Psoas muscle (tissue), 8 donors: ENCODE results near the gene CHRM5. TPM values are rescaled to one million over a fixed set of nuclear protein-coding genes. Genes with fewer than 3 reads are reported as not detected.
A peak's percentile ranks its signal among the peaks of the same experiment; 100 is the strongest.

Experiments used
- ATAC-seq, 4 donors: fragments of 200-7000 bp; cut with Tn5 transposase; one replicate each; pipeline ENCODE4 v1.9.1; 2020; ENCODE audit warnings: moderate library complexity in 3 of 4, mild to moderate bottlenecking in 2 of 4
- DNase-seq, 2 donors: peaks; one replicate each; pipeline ENCODE4 v3.0.0-alpha.2; 2020
- H3K27ac ChIP-seq: fragments of 200-600 bp; one replicate; pipeline ENCODE4 v1.8.0; 2022
- H3K27me3 ChIP-seq, 3 donors: fragments of 200-600 bp in 1 of 3; one replicate each; pipeline versions ENCODE4 v1.6.1 to v1.8.0; 2013 to 2022; ENCODE audit warnings: low read length in 2 of 3, mild to moderate bottlenecking in 2 of 3, moderate library complexity in 1 of 3; ENCODE audit not compliant: insufficient read depth in 3 of 3
- H3K36me3 ChIP-seq, 2 donors: fragments of 200-600 bp in 1 of 2; one replicate each; pipeline versions ENCODE4 v1.6.1 to v1.8.0; 2013 to 2022; ENCODE audit warnings: low read depth in 1 of 2, mild to moderate bottlenecking in 1 of 2, moderate library complexity in 1 of 2; ENCODE audit not compliant: insufficient read depth in 1 of 2
- H3K4me1 ChIP-seq: fragments of 200-600 bp; one replicate; pipeline ENCODE4 v1.8.0; 2022
- H3K4me3 ChIP-seq: fragments of 200-600 bp; one replicate; pipeline ENCODE4 v1.8.0; 2022; ENCODE audit warnings: mild to moderate bottlenecking
- H3K9me3 ChIP-seq: fragments of 200-600 bp; one replicate; pipeline ENCODE4 v1.8.0; 2022
- WGBS, 3 donors: extraction: QIAGEN DNeasy Blood & Tissue Kit; methylation state at CpG; one replicate each; pipeline versions ENCODE4 v1.1.6 to v1.1.7; 2013; 5-methylcytosine and 5-hydroxymethylcytosine counted together
- intact Hi-C, 2 donors: fragments of 100-400 bp; cut with DNase I; formaldehyde crosslinking; loops; one replicate each; pipeline versions ENCODE4 v1.11.0 to v1.14.2; 2022
- polyA plus RNA-seq, 3 donors: library from polyadenylated mRNA; stranded (reverse); fragments of 200-250 nt; gene quantifications; one replicate each; pipeline ENCODE4 v1.2.3, GENCODE V29; 2013
- total RNA-seq, 4 donors: library from RNA; stranded (reverse); fragmentation: NEBNext Ultra II Directional in 2 of 4; extraction: Animal tissue kit (Norgen Biotek cat#: 25700) in 2 of 4; gene quantifications; one replicate each; pipeline versions ENCODE4 v1.2.1 to v1.2.4, GENCODE V29; 2021 to 2023
- TF ChIP-seq, protein P1 (sequence below): fragments of 200-600 bp; IDR thresholded peaks from one replicate; pipeline ENCODE4 v1.8.0; 2022; ENCODE audit warnings: antibody characterized with exemption
- donor health status: healthy with polysubstance abuse.
- donor health status: DM: no; HTN: no; CAD: no; lungs with moderate emphysema.
- donor health status: Bipolar disorder and iron deficiency.
- donor health status: healthy.
- donor health status: DM: yes; HTN: yes; CAD: no.
- donor health status: DM: no; HTN: no; CAD: no.
- donor health status: DM: no; HTN: no; CAD: no.
- donor health status: DM: yes; HTN: yes; CAD: no.

The CHRM5 gene
- total and polyA plus RNA-seq, 7 donors = under 0.01 to 0.04 TPM; not detected in 5

GRCh38 chr15:34027606-34028005, 59.3 kb downstream of the CHRM5 start:
- WGBS, 3 donors = 42 to 50% (median 42%) methylated on average over 3 of the region's 3 CpGs
- H3K9me3 ChIP-seq = no peaks in the 10 kb centered on the region
- no peak overlapping the region for H3K27ac ChIP-seq
- no peak overlapping the region for H3K4me3 ChIP-seq
- ATAC-seq (no peak), DNase-seq (no peak)
- no peaks in the 10 kb centered on the region for H3K36me3 ChIP-seq
- H3K4me1 ChIP-seq = no peaks in the 10 kb centered on the region
- intact Hi-C loops = no loop called here
- TF ChIP-seq, protein P1, sequence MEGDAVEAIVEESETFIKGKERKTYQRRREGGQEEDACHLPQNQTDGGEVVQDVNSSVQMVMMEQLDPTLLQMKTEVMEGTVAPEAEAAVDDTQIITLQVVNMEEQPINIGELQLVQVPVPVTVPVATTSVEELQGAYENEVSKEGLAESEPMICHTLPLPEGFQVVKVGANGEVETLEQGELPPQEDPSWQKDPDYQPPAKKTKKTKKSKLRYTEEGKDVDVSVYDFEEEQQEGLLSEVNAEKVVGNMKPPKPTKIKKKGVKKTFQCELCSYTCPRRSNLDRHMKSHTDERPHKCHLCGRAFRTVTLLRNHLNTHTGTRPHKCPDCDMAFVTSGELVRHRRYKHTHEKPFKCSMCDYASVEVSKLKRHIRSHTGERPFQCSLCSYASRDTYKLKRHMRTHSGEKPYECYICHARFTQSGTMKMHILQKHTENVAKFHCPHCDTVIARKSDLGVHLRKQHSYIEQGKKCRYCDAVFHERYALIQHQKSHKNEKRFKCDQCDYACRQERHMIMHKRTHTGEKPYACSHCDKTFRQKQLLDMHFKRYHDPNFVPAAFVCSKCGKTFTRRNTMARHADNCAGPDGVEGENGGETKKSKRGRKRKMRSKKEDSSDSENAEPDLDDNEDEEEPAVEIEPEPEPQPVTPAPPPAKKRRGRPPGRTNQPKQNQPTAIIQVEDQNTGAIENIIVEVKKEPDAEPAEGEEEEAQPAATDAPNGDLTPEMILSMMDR = no peak
- H3K27me3 ChIP-seq = no peaks in the 10 kb centered on the region

GRCh38 chr15:34031987-34032760, 63.9 kb downstream of the CHRM5 start:
- 81 to 91% (median 86%) methylated on average over 10 of the region's 10 CpGs for WGBS, 3 donors
- Histone ChIP-seq H3K4me1 (peaks cover 7% of the 10 kb centered on the region), H3K27ac (no peak overlapping the region), H3K4me3 (no peak overlapping the region), H3K36me3 (no peaks in the 10 kb centered on the region), H3K9me3 (no peaks in the 10 kb centered on the region), H3K27me3 (no peaks in the 10 kb centered on the region)
- DNase-seq (no peak), ATAC-seq (no peak)
- intact Hi-C loops = no loop called here
- TF ChIP-seq, protein P1 = no peak

- Histone ChIP-seq H3K9me3 (no peaks in the 10 kb centered on the region), H3K4me3 (peak overlapping the region; percentile 84), H3K4me1 (peaks cover 7% of the 10 kb centered on the region), H3K27ac (peak overlapping the region; percentile 91), H3K36me3 (no peaks in the 10 kb centered on the region), H3K27me3 (no peaks in the 10 kb centered on the region)
- intact Hi-C loops = no loop called here
- WGBS, 3 donors = 0 to 2% (median 1%) methylated on average over 36 to 69 of the region's 70 CpGs
- ATAC-seq = peak; percentile 92 to 97 (median 95)
- peak; percentile 88 to 91 for DNase-seq
- TF ChIP-seq, protein P1 = no peak
Measured at GRCh38 chr15:34038023-34038870, 70.0 kb downstream of the CHRM5 start.

GRCh38 chr15:34038871-34039789, 70.8 kb downstream of the CHRM5 start, which contains the start of gene AVEN:
Gene AVEN (minus strand): TSS chr15:34039204. CDS start chr15:34039046, 158 bp downstream.
- peak; percentile 62 to 72 (median 66) for ATAC-seq
- no peaks in the 10 kb centered on the region for H3K27me3 ChIP-seq

More at GRCh38 chr15:34038871-34039789, 70.8 kb downstream of the CHRM5 start, which contains the start of gene AVEN:
- peak within 1 kb of the TSS; percentile 91 for H3K27ac ChIP-seq
- peak; percentile 58 to 68 for DNase-seq
- H3K4me1 ChIP-seq = peaks cover 7% of the 10 kb centered on the region
- H3K9me3 ChIP-seq = no peaks in the 10 kb centered on the region
- H3K4me3 ChIP-seq = peak within 1 kb of the TSS; percentile 84
- intact Hi-C loops = no loop called here
- H3K36me3 ChIP-seq = no peaks in the 10 kb centered on the region
- TF ChIP-seq, protein P1 = no peak
- 1 to 3% (median 2%) methylated on average over 39 to 81 of the region's 82 CpGs for WGBS, 3 donors
